ENCODE data around the gene DCTD.

Gene DCTD

GRCh38 chr4:182866746-182867145 is 50.4 kb downstream of the DCTD start:
- H3K4me3 ChIP-seq (ENCODE audit: low read length), result no peak overlapping the region
- TF ChIP-seq CTCF (IDR thresholded peaks at IDR 0.05; ENCODE audit: insufficient read depth, low read depth, low read length, missing control alignments), result no peak
- DNase-seq (ENCODE audit: low read depth), result no peak

- DNase-seq (ENCODE audit: low read depth), result peak; percentile 5
- no peak for TF ChIP-seq CTCF (IDR thresholded peaks at IDR 0.05; ENCODE audit: insufficient read depth, low read depth, low read length, missing control alignments)
- no peak overlapping the region for H3K4me3 ChIP-seq (ENCODE audit: low read length)
Observed at GRCh38 chr4:182863501-182863900, 53.7 kb downstream of the DCTD start.

GRCh38 chr4:182862921-182863320 is 54.3 kb downstream of the DCTD start:
- H3K4me3 ChIP-seq (ENCODE audit: low read length), result no peak overlapping the region
- TF ChIP-seq CTCF (IDR thresholded peaks at IDR 0.05; ENCODE audit: insufficient read depth, low read depth, low read length, missing control alignments), result no peak
- peak; percentile 27 for DNase-seq (ENCODE audit: low read depth)

- DNase-seq (ENCODE audit: low read depth), result peak; percentile 9
- no peak overlapping the region for H3K4me3 ChIP-seq (ENCODE audit: low read length)
Observed at GRCh38 chr4:182862141-182862875, 54.9 kb downstream of the DCTD start.

GRCh38 chr4:182861346-182861745 is 55.8 kb downstream of the DCTD start:
- DNase-seq (ENCODE audit: low read depth), result no peak

More at GRCh38 chr4:182862141-182862875, 54.9 kb downstream of the DCTD start:
- peak; percentile 33 for TF ChIP-seq CTCF (IDR thresholded peaks at IDR 0.05; ENCODE audit: insufficient read depth, low read depth, low read length, missing control alignments)

GRCh38 chr4:182859730-182860129 is 57.5 kb downstream of the DCTD start:
- no peak for DNase-seq (ENCODE audit: low read depth)
- TF ChIP-seq CTCF (IDR thresholded peaks at IDR 0.05; ENCODE audit: insufficient read depth, low read depth, low read length, missing control alignments), result no peak
- no peak overlapping the region for H3K4me3 ChIP-seq (ENCODE audit: low read length)

More at GRCh38 chr4:182861346-182861745, 55.8 kb downstream of the DCTD start:
- H3K4me3 ChIP-seq (ENCODE audit: low read length), result no peak overlapping the region
- TF ChIP-seq CTCF (IDR thresholded peaks at IDR 0.05; ENCODE audit: insufficient read depth, low read depth, low read length, missing control alignments), result no peak

- DNase-seq (ENCODE audit: low read depth), result no peak
- no peak overlapping the region for H3K4me3 ChIP-seq (ENCODE audit: low read length)
- no peak for TF ChIP-seq CTCF (IDR thresholded peaks at IDR 0.05; ENCODE audit: insufficient read depth, low read depth, low read length, missing control alignments)
Observed at GRCh38 chr4:182858711-182859110, 58.5 kb downstream of the DCTD start.

Data from epithelial cell of esophagus (primary cell).